Ovary (tissue), 3 donors: ENCODE measurements around the gene ASB2.

Experiments used
- POLR2A ChIP-seq: fragments of 450-650 bp; IDR thresholded peaks from one replicate; pipeline ENCODE4 v1.6.1; 2017; ENCODE audit warnings: antibody characterized with exemption, mild to moderate bottlenecking, moderate library complexity
- TF ChIP-seq, protein P1 (sequence below), 3 donors: fragments of 450-650 bp in 2 of 3; fragments of 200-600 bp in 1 of 3; IDR thresholded peaks; one replicate each; pipeline versions ENCODE4 v1.5.1 to v1.8.0; 2016 to 2022; ENCODE audit warnings: antibody characterized with exemption in 3 of 3, mild to moderate bottlenecking in 1 of 3
- donor health status: DM: no; HTN: no; CAD: no.

DNA sequence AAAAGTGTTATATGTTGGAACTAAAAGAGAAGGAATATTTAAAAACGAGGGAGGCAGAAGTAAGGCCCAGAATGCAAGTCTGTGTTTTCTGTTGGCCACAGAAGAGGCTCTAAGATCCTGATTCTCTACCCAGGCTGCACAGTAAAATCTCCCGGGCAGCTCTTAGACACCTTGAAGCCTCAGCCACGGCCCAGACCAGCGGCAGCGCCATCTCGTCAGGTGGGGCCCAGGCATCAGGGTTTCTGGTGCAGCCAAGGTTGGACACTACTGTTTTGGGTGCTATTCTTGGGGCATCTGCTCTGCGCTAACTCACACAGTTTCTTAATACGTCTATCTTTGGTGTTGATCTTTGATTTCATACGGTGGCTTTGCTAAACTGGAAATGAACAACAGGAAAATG is 32.4 kb downstream of the ASB2 start:
- TF ChIP-seq, protein P1, sequence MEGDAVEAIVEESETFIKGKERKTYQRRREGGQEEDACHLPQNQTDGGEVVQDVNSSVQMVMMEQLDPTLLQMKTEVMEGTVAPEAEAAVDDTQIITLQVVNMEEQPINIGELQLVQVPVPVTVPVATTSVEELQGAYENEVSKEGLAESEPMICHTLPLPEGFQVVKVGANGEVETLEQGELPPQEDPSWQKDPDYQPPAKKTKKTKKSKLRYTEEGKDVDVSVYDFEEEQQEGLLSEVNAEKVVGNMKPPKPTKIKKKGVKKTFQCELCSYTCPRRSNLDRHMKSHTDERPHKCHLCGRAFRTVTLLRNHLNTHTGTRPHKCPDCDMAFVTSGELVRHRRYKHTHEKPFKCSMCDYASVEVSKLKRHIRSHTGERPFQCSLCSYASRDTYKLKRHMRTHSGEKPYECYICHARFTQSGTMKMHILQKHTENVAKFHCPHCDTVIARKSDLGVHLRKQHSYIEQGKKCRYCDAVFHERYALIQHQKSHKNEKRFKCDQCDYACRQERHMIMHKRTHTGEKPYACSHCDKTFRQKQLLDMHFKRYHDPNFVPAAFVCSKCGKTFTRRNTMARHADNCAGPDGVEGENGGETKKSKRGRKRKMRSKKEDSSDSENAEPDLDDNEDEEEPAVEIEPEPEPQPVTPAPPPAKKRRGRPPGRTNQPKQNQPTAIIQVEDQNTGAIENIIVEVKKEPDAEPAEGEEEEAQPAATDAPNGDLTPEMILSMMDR (IDR thresholded peaks at IDR 0.05): no peak
- no peak for TF ChIP-seq POLR2A
